Measurements from ENCODE around the gene STRN4.
"Not testable (repeated sequence)": the region's sequence is repeated elsewhere in the genome, so short reads cannot be mapped to it uniquely, and the experiment has no call there.

STRN4 gene

GRCh38 chr19:46746281-46747057 lies at the start of gene STRN4:
TSS of gene STRN4 (minus strand) at chr19:46746450. CDS start at chr19:46746430, 20 bp downstream.
- peak; percentile 56 for DNase-seq

GRCh38 chr19:46791944-46792343 lies 45.7 kb upstream of the STRN4 start:
- DNase-seq, result no peak

GRCh38 chr19:46789371-46789770 lies 43.1 kb upstream of the STRN4 start:
- DNase-seq, result no peak

- DNase-seq, result no peak
Measured at GRCh38 chr19:46788968-46789338, 42.7 kb upstream of the STRN4 start.

- peak; percentile 96 for DNase-seq
Measured at GRCh38 chr19:46788262-46788967, 42.2 kb upstream of the STRN4 start, which contains the start of gene SLC1A5. TSS of gene SLC1A5 (minus strand) at chr19:46788594. CDS start at chr19:46787965, 629 bp downstream.

GRCh38 chr19:46787331-46788261 lies 41.3 kb upstream of the STRN4 start:
- peak; percentile 24 for DNase-seq

- no peak for DNase-seq
Measured at GRCh38 chr19:46787040-46787330, 40.7 kb upstream of the STRN4 start.

GRCh38 chr19:46786236-46787039 lies 40.2 kb upstream of the STRN4 start:
- peak; percentile 74 for DNase-seq

- DNase-seq, result no peak
Measured at GRCh38 chr19:46785980-46786235, 39.7 kb upstream of the STRN4 start.

- DNase-seq, result no peak
Measured at GRCh38 chr19:46785054-46785979, 39.1 kb upstream of the STRN4 start.

- DNase-seq, result peak; percentile 26
Measured at GRCh38 chr19:46784262-46785053, 38.2 kb upstream of the STRN4 start.

GRCh38 chr19:46783670-46784069 lies 37.4 kb upstream of the STRN4 start:
- no peak for DNase-seq

- DNase-seq, result no peak
Measured at GRCh38 chr19:46782355-46783019, 36.2 kb upstream of the STRN4 start.

- DNase-seq, result not testable (repeated sequence)
Measured at GRCh38 chr19:46777956-46778645, 31.9 kb upstream of the STRN4 start.

- no peak for DNase-seq
Measured at GRCh38 chr19:46776927-46777911, 31.0 kb upstream of the STRN4 start.

- no peak for DNase-seq
Measured at GRCh38 chr19:46775642-46776258, 29.5 kb upstream of the STRN4 start.

- no peak for DNase-seq
Measured at GRCh38 chr19:46773018-46773399, 26.8 kb upstream of the STRN4 start.
